ENCODE results near the gene CD14.
A peak's percentile ranks its signal among the peaks of the same experiment; 100 is the strongest.

The CD14 gene

GRCh38 chr5:140591747-140592372 is 41.1 kb downstream of the CD14 start:
- H3K4me3 Mint-ChIP-seq, result no peak overlapping the region
- H3K9me3 Mint-ChIP-seq, result no peaks in the 10 kb centered on the region
- H3K36me3 Mint-ChIP-seq, result no peaks in the 10 kb centered on the region
- no peak overlapping the region for H3K27ac Mint-ChIP-seq
- H3K4me1 Mint-ChIP-seq, result no peaks in the 10 kb centered on the region
- no peak for DNase-seq (ENCODE audit: low spot score in 2 of 2)
- ATAC-seq, result peak; percentile 26

- ATAC-seq, result no peak
- Mint-ChIP-seq H3K4me1 (no peaks in the 10 kb centered on the region), H3K4me3 (no peak overlapping the region), H3K9me3 (no peaks in the 10 kb centered on the region), H3K27ac (no peak overlapping the region), H3K36me3 (no peaks in the 10 kb centered on the region)
- DNase-seq (ENCODE audit: low spot score in 2 of 2), result no peak
Observed at GRCh38 chr5:140590861-140591260, 42.1 kb downstream of the CD14 start.

- Mint-ChIP-seq H3K27ac (no peak overlapping the region), H3K36me3 (no peaks in the 10 kb centered on the region), H3K9me3 (no peaks in the 10 kb centered on the region), H3K4me3 (no peak overlapping the region), H3K4me1 (no peaks in the 10 kb centered on the region)
- no peak for ATAC-seq
- no peak for DNase-seq (ENCODE audit: low spot score in 2 of 2)
Observed at GRCh38 chr5:140588311-140589070, 44.5 kb downstream of the CD14 start.

- Mint-ChIP-seq H3K4me1 (no peaks in the 10 kb centered on the region), H3K27ac (no peak overlapping the region), H3K4me3 (no peak overlapping the region)
Observed at GRCh38 chr5:140587495-140587894, 45.5 kb downstream of the CD14 start.

More at GRCh38 chr5:140587495-140587894, 45.5 kb downstream of the CD14 start:
- ATAC-seq (no peak), DNase-seq (ENCODE audit: low spot score in 2 of 2) (no peak)
- H3K9me3 Mint-ChIP-seq, result no peaks in the 10 kb centered on the region
- H3K36me3 Mint-ChIP-seq, result no peaks in the 10 kb centered on the region

Data from stimulated activated effector memory CD8-positive, alpha-beta T cell treated with anti-CD3 and anti-CD28 coated beads, Interleukin-12 subunit alpha, Interleukin-12 subunit beta, amount 100 ng/mL, for 72 hours (primary cell).